ENCODE data around the gene DYNC2I2. TPM values are rescaled to one million over a fixed set of nuclear protein-coding genes. Genes with fewer than 3 reads are reported as not detected.

DYNC2I2 gene
- total and polyA plus RNA-seq, 2 of the 4 experiments (the other 2 are of a cell fraction), result 33.7 to 37.1 TPM

- no peaks in the 10 kb centered on the region for H3K27me3 ChIP-seq (ENCODE audit: control insufficient read depth, insufficient read depth, low read length)
- no peak overlapping the region for H2BK5ac ChIP-seq (ENCODE audit: low read depth, low read length, poor library complexity, severe bottlenecking)
- H3K4me3 ChIP-seq (ENCODE audit: insufficient read depth, low read depth, low read length), result no peak overlapping the region
- no peak overlapping the region for H3K18ac ChIP-seq (ENCODE audit: low read depth, low read length)
- DNase-seq (no peak), ATAC-seq (ENCODE audit: low read depth) (no peak)
- H2AFZ ChIP-seq (replicated peaks; ENCODE audit: low read length, poor library complexity), result no peak overlapping the region
- WGBS, 2 experiments (ENCODE audit: extremely low coverage in 2 of 2, insufficient read length in 1 of 2), result 80% methylated on average over 1 of the region's 14 CpGs; no CpG with 5 or more reads in 1 of the 2 experiments
- peaks cover 3% of the 10 kb centered on the region; the same call in 1 of the 2 replicates for H4K20me1 ChIP-seq (ENCODE audit: insufficient read depth, low read length)
- no peak overlapping the region for H3K14ac ChIP-seq (replicated peaks; ENCODE audit: low read depth, low read length)
- ChIA-PET POLR2A (ENCODE audit: unreplicated experiment) (no interaction called here), CTCF (interaction anchor here (0.5 to 1.2 kb wide), 2 partner anchors 10 to 17 kb away, joined by 3 read pairs; no protein-coding TSS in a partner anchor)
- no peak overlapping the region for H3K23ac ChIP-seq (ENCODE audit: low read depth, low read length)
- peaks cover 10 to 15% of the 10 kb centered on the region in 2 experiments; a peak in 2 of 4 replicates for H3K79me1 ChIP-seq (ENCODE audit: low read depth in 1 of 2, low read length in 2 of 2)
- no peaks in the 10 kb centered on the region; the same call in 1 of the 2 replicates for H3K9me1 ChIP-seq (ENCODE audit: insufficient read depth, low read length)
- no peak overlapping the region for H4K91ac ChIP-seq (ENCODE audit: insufficient read depth, low read depth, low read length)
- H3K4me2 ChIP-seq (ENCODE audit: low read depth, low read length), result no peak overlapping the region
- no peak overlapping the region for H2AK9ac ChIP-seq (replicated peaks; ENCODE audit: low read depth, low read length, poor library complexity)
- in situ Hi-C loops (cut with MboI; ENCODE audit: low sequenced_read_pairs), result no loop called here
- dilution Hi-C loops (cut with HindIII; ENCODE audit: low sequenced_read_pairs, unreplicated experiment), result no loop called here
- no peak overlapping the region for H2AK5ac ChIP-seq (ENCODE audit: low read depth, low read length)
- H3K9me3 ChIP-seq (ENCODE audit: control insufficient read depth, insufficient read depth, low read length), result no peaks in the 10 kb centered on the region
- H3K4ac ChIP-seq (ENCODE audit: low read depth, low read length), result no peak overlapping the region
- H2BK20ac ChIP-seq (ENCODE audit: low read depth, low read length), result no peak overlapping the region
- H2BK15ac ChIP-seq (ENCODE audit: low read depth, low read length), result no peak overlapping the region
- intact Hi-C loops (cut with micrococcal nuclease), result loop anchor here (5.0 kb wide), 1 partner anchor 40 kb away; no protein-coding TSS in a partner anchor
- BruUV-seq (replicated peaks), result no TSS peak
- H3K36me3 ChIP-seq (ENCODE audit: control insufficient read depth, insufficient read depth, low read length), result peaks cover 86% of the 10 kb centered on the region
- no peak overlapping the region for H3K9ac ChIP-seq (ENCODE audit: low read depth, low read length)
- H4K5ac ChIP-seq (ENCODE audit: low read depth, low read length), result no peak overlapping the region
- no peak overlapping the region for H2BK120ac ChIP-seq (ENCODE audit: low read depth, low read length)
- H3K27ac ChIP-seq (ENCODE audit: insufficient read depth, low read length), result no peak overlapping the region
- H3K56ac ChIP-seq (ENCODE audit: extremely low read depth, insufficient read depth, low read length), result no peak overlapping the region
- no peak overlapping the region for H4K8ac ChIP-seq (ENCODE audit: low read depth in 2 of 2, low read length in 2 of 2)
- H3K4me1 ChIP-seq (ENCODE audit: control insufficient read depth, insufficient read depth, low read length), result no peaks in the 10 kb centered on the region
- TF ChIP-seq CTCF (conservative IDR thresholded peaks at IDR 0.05; ENCODE audit: low read depth, low read length) (no peak), MAZ (IDR thresholded peaks at IDR 0.05; ENCODE audit: borderline replicate concordance, low read depth, low read length) (no peak), RAD21 (IDR thresholded peaks at IDR 0.05; ENCODE audit: low read length) (no peak), RCOR1 (IDR thresholded peaks at IDR 0.05; ENCODE audit: insufficient replicate concordance, low read length) (no peak), MAFK (IDR thresholded peaks at IDR 0.05; ENCODE audit: low read depth, low read length) (no peak), NFE2L2 (IDR thresholded peaks at IDR 0.05; ENCODE audit: low read depth, low read length) (no peak), RFX5 (IDR thresholded peaks at IDR 0.05; ENCODE audit: low read depth, low read length) (no peak), SMC3 (IDR thresholded peaks at IDR 0.05; ENCODE audit: low read depth, low read length) (no peak), CHD1 (IDR thresholded peaks at IDR 0.05; ENCODE audit: low read depth, low read length) (no peak), MXI1 (IDR thresholded peaks at IDR 0.05; ENCODE audit: borderline replicate concordance, low read depth, low read length) (no peak), BHLHE40 (IDR thresholded peaks at IDR 0.05; ENCODE audit: low read depth, low read length) (no peak), POLR2A (IDR thresholded peaks at IDR 0.05; ENCODE audit: low read depth, low read length) (no peak), FOS (IDR thresholded peaks at IDR 0.05; ENCODE audit: low read depth, low read length) (no peak)
- TF ChIP-seq, protein P1, sequence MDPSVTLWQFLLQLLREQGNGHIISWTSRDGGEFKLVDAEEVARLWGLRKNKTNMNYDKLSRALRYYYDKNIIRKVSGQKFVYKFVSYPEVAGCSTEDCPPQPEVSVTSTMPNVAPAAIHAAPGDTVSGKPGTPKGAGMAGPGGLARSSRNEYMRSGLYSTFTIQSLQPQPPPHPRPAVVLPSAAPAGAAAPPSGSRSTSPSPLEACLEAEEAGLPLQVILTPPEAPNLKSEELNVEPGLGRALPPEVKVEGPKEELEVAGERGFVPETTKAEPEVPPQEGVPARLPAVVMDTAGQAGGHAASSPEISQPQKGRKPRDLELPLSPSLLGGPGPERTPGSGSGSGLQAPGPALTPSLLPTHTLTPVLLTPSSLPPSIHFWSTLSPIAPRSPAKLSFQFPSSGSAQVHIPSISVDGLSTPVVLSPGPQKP (IDR thresholded peaks at IDR 0.05; ENCODE audit: borderline replicate concordance, low read depth, low read length), result no peak
- TF ChIP-seq, protein P2, sequence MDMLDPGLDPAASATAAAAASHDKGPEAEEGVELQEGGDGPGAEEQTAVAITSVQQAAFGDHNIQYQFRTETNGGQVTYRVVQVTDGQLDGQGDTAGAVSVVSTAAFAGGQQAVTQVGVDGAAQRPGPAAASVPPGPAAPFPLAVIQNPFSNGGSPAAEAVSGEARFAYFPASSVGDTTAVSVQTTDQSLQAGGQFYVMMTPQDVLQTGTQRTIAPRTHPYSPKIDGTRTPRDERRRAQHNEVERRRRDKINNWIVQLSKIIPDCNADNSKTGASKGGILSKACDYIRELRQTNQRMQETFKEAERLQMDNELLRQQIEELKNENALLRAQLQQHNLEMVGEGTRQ (IDR thresholded peaks at IDR 0.05; ENCODE audit: low read depth, low read length), result no peak
Measured at GRCh38 chr9:128621730-128622455, 34.8 kb downstream of the DYNC2I2 start.
